Colonic mucosa (tissue), 4 donors: ENCODE data around the gene PCYOX1L. TPM values are rescaled to one million over a fixed set of nuclear protein-coding genes. Genes with fewer than 3 reads are reported as not detected.

Source experiments
- DNase-seq: peaks from one replicate; pipeline ENCODE4 v3.0.0-alpha.2; 2020
- H3K27ac ChIP-seq: fragments of 200-600 bp; one replicate; pipeline ENCODE4 v1.8.0; 2021
- H3K27me3 ChIP-seq: fragments of 200-600 bp; one replicate; pipeline ENCODE4 v1.8.0; 2021
- H3K36me3 ChIP-seq: fragments of 200-600 bp; one replicate; pipeline ENCODE4 v1.8.0; 2021
- H3K4me1 ChIP-seq: fragments of 200-600 bp; one replicate; pipeline ENCODE4 v1.8.0; 2021; ENCODE audit warnings: mild to moderate bottlenecking
- H3K4me3 ChIP-seq: fragments of 200-600 bp; one replicate; pipeline ENCODE4 v1.8.0; 2021
- H3K9ac ChIP-seq, 2 donors: one replicate each; pipeline ENCODE4 v1.7.0; 2013; ENCODE audit warnings: control low read depth in 2 of 2, low read depth in 2 of 2, low read length in 2 of 2
- H3K9me3 ChIP-seq: fragments of 200-600 bp; one replicate; pipeline ENCODE4 v1.8.0; 2021
- CTCF ChIP-seq: fragments of 200-600 bp; IDR thresholded peaks from one replicate; pipeline ENCODE4 v1.8.0; 2022; ENCODE audit warnings: antibody characterized with exemption, mild to moderate bottlenecking
- intact Hi-C: fragments of 100-400 bp; cut with DNase I; formaldehyde crosslinking; loops from one replicate; pipeline ENCODE4 v1.14.1; 2022
- total RNA-seq, 2 donors: library from RNA; stranded (reverse); fragmentation: NEBNext Ultra II Directional in 1 of 2; extraction: Animal tissue kit (Norgen Biotek cat#: 25700) in 1 of 2; gene quantifications; one replicate each; pipeline ENCODE4 v1.2.1, GENCODE V29; 2021
- donor health status: healthy.
- donor health status: DM: no; HTN: no; CAD: no.
- donor health status: DM: no; HTN: no; CAD: no.

PCYOX1L gene
- total RNA-seq, 2 donors from 2014 or later: 4.0 to 10.1 TPM

GRCh38 chr5:149353911-149354310 lies 3.9 kb upstream of the PCYOX1L start:
- H3K4me1 ChIP-seq: no peaks in the 10 kb centered on the region
- H3K36me3 ChIP-seq: peaks cover 13% of the 10 kb centered on the region
- DNase-seq: no peak
- no peak overlapping the region for H3K9ac ChIP-seq
- TF ChIP-seq CTCF: no peak
- no peak overlapping the region for H3K27ac ChIP-seq
- H3K4me3 ChIP-seq: no peak overlapping the region
- H3K27me3 ChIP-seq: no peaks in the 10 kb centered on the region
- no peaks in the 10 kb centered on the region for H3K9me3 ChIP-seq
- intact Hi-C loops: no loop called here

- Histone ChIP-seq H3K27ac (no peak overlapping the region), H3K4me1 (no peaks in the 10 kb centered on the region)
- intact Hi-C loops: no loop called here
These were observed 2.2 kb upstream of the PCYOX1L start for GRCh38 chr5:149355688-149356087.

GRCh38 chr5:149356391-149356790 lies 1.5 kb upstream of the PCYOX1L start:
- H3K9me3 ChIP-seq: no peaks in the 10 kb centered on the region
- no peak for DNase-seq
- H3K9ac ChIP-seq: no peak overlapping the region
- TF ChIP-seq CTCF: no peak
- H3K4me3 ChIP-seq: no peak overlapping the region
- H3K36me3 ChIP-seq: no peaks in the 10 kb centered on the region
- intact Hi-C loops: no loop called here
- H3K27ac ChIP-seq: no peak overlapping the region
- H3K4me1 ChIP-seq: no peaks in the 10 kb centered on the region
- no peaks in the 10 kb centered on the region for H3K27me3 ChIP-seq

More at GRCh38 chr5:149355688-149356087, 2.2 kb upstream of the PCYOX1L start:
- Histone ChIP-seq H3K9me3 (no peaks in the 10 kb centered on the region), H3K4me3 (no peak overlapping the region), H3K27me3 (no peaks in the 10 kb centered on the region), H3K36me3 (no peaks in the 10 kb centered on the region), H3K9ac (no peak overlapping the region)
- TF ChIP-seq CTCF: no peak
- no peak for DNase-seq

GRCh38 chr5:149358294-149358651 lies 427 bp downstream of the PCYOX1L start:
- no peak for TF ChIP-seq CTCF
- H3K27ac ChIP-seq: no peak overlapping the region
- peak overlapping the region; percentile 70 for H3K4me3 ChIP-seq
- peak overlapping the region; percentile 67 for H3K9ac ChIP-seq
- H3K4me1 ChIP-seq: no peaks in the 10 kb centered on the region
- H3K9me3 ChIP-seq: no peaks in the 10 kb centered on the region
- no peaks in the 10 kb centered on the region for H3K36me3 ChIP-seq
- intact Hi-C loops: no loop called here
- DNase-seq: peak; percentile 44
- H3K27me3 ChIP-seq: no peaks in the 10 kb centered on the region

GRCh38 chr5:149358868-149359495 lies 1.1 kb downstream of the PCYOX1L start:
- H3K27ac ChIP-seq: no peak overlapping the region
- intact Hi-C loops: no loop called here
- H3K27me3 ChIP-seq: no peaks in the 10 kb centered on the region
- H3K4me1 ChIP-seq: no peaks in the 10 kb centered on the region
- H3K9ac ChIP-seq: peak overlapping the region in 1 of 2 donors; percentile 67
- no peak for TF ChIP-seq CTCF
- H3K9me3 ChIP-seq: no peaks in the 10 kb centered on the region
- no peaks in the 10 kb centered on the region for H3K36me3 ChIP-seq
- H3K4me3 ChIP-seq: no peak overlapping the region
- DNase-seq: no peak
